ENCODE results near the gene ERG28. TPM values are rescaled to one million over a fixed set of nuclear protein-coding genes. Genes with fewer than 3 reads are reported as not detected.

The ERG28 gene
- total and polyA plus RNA-seq, 2 experiments from 2014 or later, result 27.9 to 95.1 TPM

DNA sequence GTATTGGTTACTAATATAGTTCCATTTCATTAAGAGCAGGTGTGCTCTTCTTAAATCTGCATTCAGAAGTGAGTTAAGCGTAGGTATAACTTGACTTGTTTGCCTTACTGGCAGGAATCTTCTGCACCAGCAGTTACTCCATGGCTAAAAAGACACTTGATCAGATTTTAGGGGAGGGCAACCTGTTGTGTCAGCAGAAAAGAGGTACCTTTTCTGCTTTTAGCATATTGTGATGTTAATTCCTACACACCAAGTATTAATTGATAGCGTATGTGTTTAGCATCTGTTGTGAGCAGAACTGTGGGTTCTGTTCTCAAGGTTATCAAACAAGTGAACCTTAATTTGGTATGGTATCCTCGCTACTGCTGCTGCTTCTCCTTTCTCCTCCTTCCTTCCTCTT is 38.7 kb upstream of the ERG28 start:
- Mint-ChIP-seq H3K36me3 (ENCODE audit: low read depth) (peaks cover 39% of the 10 kb centered on the region), H3K9me3 (peaks cover 12% of the 10 kb centered on the region; the same call in 2 of the 3 replicates), H3K27ac (no peak overlapping the region), H3K4me1 (no peaks in the 10 kb centered on the region; the same call in 2 of the 3 replicates), H3K4me3 (no peak overlapping the region), H3K27me3 (ENCODE audit: insufficient read depth, low read depth, poor library complexity) (peaks cover 4% of the 10 kb centered on the region)
- Histone ChIP-seq H3K27ac (ENCODE audit: low read depth) (no peak overlapping the region), H2AFZ (no peak overlapping the region), H3K79me2 (replicated peaks; ENCODE audit: insufficient read depth) (no peaks in the 10 kb centered on the region), H3K9me2 (ENCODE audit: insufficient read depth) (no peaks in the 10 kb centered on the region), H3K4me1 (ENCODE audit: insufficient read depth) (no peaks in the 10 kb centered on the region), H3K27me3 (ENCODE audit: insufficient read depth) (no peaks in the 10 kb centered on the region), H3F3A (replicated peaks; ENCODE audit: low read depth) (no peaks in the 10 kb centered on the region), H4K20me1 (replicated peaks; ENCODE audit: insufficient read depth) (0 out of 2 replicates have a peak, but pooled peaks cover 4% of the 10 kb centered on the region), H3K36me3 (ENCODE audit: insufficient read depth) (peaks cover 12% of the 10 kb centered on the region), H3K4me2 (no peak overlapping the region), H3K4me3 (no peak overlapping the region)
- no peak for TF ChIP-seq ZNF331 (CRISPR knock-in tag; IDR thresholded peaks at IDR 0.05; ENCODE audit: low read depth)
- TF ChIP-seq, protein P1, sequence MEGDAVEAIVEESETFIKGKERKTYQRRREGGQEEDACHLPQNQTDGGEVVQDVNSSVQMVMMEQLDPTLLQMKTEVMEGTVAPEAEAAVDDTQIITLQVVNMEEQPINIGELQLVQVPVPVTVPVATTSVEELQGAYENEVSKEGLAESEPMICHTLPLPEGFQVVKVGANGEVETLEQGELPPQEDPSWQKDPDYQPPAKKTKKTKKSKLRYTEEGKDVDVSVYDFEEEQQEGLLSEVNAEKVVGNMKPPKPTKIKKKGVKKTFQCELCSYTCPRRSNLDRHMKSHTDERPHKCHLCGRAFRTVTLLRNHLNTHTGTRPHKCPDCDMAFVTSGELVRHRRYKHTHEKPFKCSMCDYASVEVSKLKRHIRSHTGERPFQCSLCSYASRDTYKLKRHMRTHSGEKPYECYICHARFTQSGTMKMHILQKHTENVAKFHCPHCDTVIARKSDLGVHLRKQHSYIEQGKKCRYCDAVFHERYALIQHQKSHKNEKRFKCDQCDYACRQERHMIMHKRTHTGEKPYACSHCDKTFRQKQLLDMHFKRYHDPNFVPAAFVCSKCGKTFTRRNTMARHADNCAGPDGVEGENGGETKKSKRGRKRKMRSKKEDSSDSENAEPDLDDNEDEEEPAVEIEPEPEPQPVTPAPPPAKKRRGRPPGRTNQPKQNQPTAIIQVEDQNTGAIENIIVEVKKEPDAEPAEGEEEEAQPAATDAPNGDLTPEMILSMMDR (conservative IDR thresholded peaks at IDR 0.05; ENCODE audit: low read depth in 2 of 2), result no peak
- TF ChIP-seq EZH2phosphoT487 (IDR thresholded peaks at IDR 0.05; ENCODE audit: unreplicated experiment), result no peak
- TF ChIP-seq, protein P2, sequence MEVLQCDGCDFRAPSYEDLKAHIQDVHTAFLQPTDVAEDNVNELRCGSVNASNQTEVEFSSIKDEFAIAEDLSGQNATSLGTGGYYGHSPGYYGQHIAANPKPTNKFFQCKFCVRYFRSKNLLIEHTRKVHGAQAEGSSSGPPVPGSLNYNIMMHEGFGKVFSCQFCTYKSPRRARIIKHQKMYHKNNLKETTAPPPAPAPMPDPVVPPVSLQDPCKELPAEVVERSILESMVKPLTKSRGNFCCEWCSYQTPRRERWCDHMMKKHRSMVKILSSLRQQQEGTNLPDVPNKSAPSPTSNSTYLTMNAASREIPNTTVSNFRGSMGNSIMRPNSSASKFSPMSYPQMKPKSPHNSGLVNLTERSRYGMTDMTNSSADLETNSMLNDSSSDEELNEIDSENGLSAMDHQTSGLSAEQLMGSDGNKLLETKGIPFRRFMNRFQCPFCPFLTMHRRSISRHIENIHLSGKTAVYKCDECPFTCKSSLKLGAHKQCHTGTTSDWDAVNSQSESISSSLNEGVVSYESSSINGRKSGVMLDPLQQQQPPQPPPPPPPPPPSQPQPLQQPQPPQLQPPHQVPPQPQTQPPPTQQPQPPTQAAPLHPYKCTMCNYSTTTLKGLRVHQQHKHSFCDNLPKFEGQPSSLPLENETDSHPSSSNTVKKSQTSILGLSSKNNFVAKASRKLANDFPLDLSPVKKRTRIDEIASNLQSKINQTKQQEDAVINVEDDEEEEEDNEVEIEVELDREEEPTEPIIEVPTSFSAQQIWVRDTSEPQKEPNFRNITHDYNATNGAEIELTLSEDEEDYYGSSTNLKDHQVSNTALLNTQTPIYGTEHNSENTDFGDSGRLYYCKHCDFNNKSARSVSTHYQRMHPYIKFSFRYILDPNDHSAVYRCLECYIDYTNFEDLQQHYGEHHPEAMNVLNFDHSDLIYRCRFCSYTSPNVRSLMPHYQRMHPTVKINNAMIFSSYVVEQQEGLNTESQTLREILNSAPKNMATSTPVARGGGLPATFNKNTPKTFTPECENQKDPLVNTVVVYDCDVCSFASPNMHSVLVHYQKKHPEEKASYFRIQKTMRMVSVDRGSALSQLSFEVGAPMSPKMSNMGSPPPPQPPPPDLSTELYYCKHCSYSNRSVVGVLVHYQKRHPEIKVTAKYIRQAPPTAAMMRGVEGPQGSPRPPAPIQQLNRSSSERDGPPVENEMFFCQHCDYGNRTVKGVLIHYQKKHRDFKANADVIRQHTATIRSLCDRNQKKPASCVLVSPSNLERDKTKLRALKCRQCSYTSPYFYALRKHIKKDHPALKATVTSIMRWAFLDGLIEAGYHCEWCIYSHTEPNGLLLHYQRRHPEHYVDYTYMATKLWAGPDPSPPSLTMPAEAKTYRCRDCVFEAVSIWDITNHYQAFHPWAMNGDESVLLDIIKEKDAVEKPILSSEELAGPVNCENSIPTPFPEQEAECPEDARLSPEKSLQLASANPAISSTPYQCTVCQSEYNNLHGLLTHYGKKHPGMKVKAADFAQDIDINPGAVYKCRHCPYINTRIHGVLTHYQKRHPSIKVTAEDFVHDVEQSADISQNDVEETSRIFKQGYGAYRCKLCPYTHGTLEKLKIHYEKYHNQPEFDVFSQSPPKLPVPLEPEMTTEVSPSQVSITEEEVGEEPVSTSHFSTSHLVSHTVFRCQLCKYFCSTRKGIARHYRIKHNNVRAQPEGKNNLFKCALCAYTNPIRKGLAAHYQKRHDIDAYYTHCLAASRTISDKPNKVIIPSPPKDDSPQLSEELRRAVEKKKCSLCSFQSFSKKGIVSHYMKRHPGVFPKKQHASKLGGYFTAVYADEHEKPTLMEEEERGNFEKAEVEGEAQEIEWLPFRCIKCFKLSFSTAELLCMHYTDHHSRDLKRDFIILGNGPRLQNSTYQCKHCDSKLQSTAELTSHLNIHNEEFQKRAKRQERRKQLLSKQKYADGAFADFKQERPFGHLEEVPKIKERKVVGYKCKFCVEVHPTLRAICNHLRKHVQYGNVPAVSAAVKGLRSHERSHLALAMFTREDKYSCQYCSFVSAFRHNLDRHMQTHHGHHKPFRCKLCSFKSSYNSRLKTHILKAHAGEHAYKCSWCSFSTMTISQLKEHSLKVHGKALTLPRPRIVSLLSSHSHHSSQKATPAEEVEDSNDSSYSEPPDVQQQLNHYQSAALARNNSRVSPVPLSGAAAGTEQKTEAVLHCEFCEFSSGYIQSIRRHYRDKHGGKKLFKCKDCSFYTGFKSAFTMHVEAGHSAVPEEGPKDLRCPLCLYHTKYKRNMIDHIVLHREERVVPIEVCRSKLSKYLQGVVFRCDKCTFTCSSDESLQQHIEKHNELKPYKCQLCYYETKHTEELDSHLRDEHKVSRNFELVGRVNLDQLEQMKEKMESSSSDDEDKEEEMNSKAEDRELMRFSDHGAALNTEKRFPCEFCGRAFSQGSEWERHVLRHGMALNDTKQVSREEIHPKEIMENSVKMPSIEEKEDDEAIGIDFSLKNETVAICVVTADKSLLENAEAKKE (CRISPR knock-in tag; IDR thresholded peaks at IDR 0.05), result no peak
- TF ChIP-seq POLR2AphosphoS5 (IDR thresholded peaks at IDR 0.05; ENCODE audit: low read depth), result no peak
- TF ChIP-seq NANOG (IDR thresholded peaks at IDR 0.05; ENCODE audit: borderline replicate concordance), result no peak
- TF ChIP-seq EZH2 (IDR thresholded peaks at IDR 0.05; ENCODE audit: low read depth, unreplicated experiment), result no peak
- TF ChIP-seq, protein P3, sequence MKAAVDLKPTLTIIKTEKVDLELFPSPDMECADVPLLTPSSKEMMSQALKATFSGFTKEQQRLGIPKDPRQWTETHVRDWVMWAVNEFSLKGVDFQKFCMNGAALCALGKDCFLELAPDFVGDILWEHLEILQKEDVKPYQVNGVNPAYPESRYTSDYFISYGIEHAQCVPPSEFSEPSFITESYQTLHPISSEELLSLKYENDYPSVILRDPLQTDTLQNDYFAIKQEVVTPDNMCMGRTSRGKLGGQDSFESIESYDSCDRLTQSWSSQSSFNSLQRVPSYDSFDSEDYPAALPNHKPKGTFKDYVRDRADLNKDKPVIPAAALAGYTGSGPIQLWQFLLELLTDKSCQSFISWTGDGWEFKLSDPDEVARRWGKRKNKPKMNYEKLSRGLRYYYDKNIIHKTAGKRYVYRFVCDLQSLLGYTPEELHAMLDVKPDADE (IDR thresholded peaks at IDR 0.05), result no peak
- TF ChIP-seq JUNB (IDR thresholded peaks at IDR 0.05; ENCODE audit: unreplicated experiment), result no peak
- no peak for TF ChIP-seq ZNF114 (CRISPR knock-in tag; IDR thresholded peaks at IDR 0.05)
- TF ChIP-seq, protein P4, sequence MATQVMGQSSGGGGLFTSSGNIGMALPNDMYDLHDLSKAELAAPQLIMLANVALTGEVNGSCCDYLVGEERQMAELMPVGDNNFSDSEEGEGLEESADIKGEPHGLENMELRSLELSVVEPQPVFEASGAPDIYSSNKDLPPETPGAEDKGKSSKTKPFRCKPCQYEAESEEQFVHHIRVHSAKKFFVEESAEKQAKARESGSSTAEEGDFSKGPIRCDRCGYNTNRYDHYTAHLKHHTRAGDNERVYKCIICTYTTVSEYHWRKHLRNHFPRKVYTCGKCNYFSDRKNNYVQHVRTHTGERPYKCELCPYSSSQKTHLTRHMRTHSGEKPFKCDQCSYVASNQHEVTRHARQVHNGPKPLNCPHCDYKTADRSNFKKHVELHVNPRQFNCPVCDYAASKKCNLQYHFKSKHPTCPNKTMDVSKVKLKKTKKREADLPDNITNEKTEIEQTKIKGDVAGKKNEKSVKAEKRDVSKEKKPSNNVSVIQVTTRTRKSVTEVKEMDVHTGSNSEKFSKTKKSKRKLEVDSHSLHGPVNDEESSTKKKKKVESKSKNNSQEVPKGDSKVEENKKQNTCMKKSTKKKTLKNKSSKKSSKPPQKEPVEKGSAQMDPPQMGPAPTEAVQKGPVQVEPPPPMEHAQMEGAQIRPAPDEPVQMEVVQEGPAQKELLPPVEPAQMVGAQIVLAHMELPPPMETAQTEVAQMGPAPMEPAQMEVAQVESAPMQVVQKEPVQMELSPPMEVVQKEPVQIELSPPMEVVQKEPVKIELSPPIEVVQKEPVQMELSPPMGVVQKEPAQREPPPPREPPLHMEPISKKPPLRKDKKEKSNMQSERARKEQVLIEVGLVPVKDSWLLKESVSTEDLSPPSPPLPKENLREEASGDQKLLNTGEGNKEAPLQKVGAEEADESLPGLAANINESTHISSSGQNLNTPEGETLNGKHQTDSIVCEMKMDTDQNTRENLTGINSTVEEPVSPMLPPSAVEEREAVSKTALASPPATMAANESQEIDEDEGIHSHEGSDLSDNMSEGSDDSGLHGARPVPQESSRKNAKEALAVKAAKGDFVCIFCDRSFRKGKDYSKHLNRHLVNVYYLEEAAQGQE (IDR thresholded peaks at IDR 0.05; ENCODE audit: unreplicated experiment), result no peak
- no peak for TF ChIP-seq CREB1 (CRISPR knock-in tag; IDR thresholded peaks at IDR 0.05; ENCODE audit: low read depth)
- TF ChIP-seq STAT1 (IDR thresholded peaks at IDR 0.05; ENCODE audit: unreplicated experiment), result no peak
- DNase-seq (ENCODE audit: low spot score) (no peak), ATAC-seq (no peak)

Measured in GM23338 (cell line).